ENCODE data around the gene MCMBP. TPM values are rescaled to one million over a fixed set of nuclear protein-coding genes. Genes with fewer than 3 reads are reported as not detected.
"Not testable (repeated sequence)": the region's sequence is repeated elsewhere in the genome, so short reads cannot be mapped to it uniquely, and the experiment has no call there.

Gene MCMBP
- total RNA-seq, 2 experiments from 2014 or later: 14.5 to 14.6 TPM

- CTCF ChIA-PET: interaction anchor here (1.3 to 2.5 kb wide), 4 partner anchors 13 to 185 kb away, joined by 5 to 18 read pairs (median 6); partner anchors contain the start of gene SEC23IP
- H3K4me1 Mint-ChIP-seq (ENCODE audit: low read depth): peaks cover 43% of the 10 kb centered on the region
Measured at GRCh38 chr10:119871881-119872609, 598 bp downstream of the MCMBP start.

GRCh38 chr10:119869398-119869797 is 3.2 kb downstream of the MCMBP start:
- H3K4me1 ChIP-seq (ENCODE audit: insufficient read depth, low read length): peaks cover 46% of the 10 kb centered on the region
- H3K27ac ChIP-seq (ENCODE audit: low read depth in 1 of 2, low read length in 2 of 2); intact Hi-C loops (cut with DNase I, micrococcal nuclease); H3K9me3 Mint-ChIP-seq; H3K27me3 Mint-ChIP-seq; H3K36me3 ChIP-seq (ENCODE audit: insufficient read depth, low read length); H3K9me3 ChIP-seq (ENCODE audit: control insufficient read depth in 1 of 2, insufficient read depth in 1 of 2, low read length in 2 of 2); H3K4me3 ChIP-seq (ENCODE audit: low read length); ATAC-seq (ENCODE audit: poor library complexity); CTCF ChIA-PET; H3K27me3 ChIP-seq (ENCODE audit: control insufficient read depth in 1 of 2, insufficient read depth in 2 of 2, low read length in 2 of 2); DNase-seq; H3K27ac Mint-ChIP-seq: not testable (repeated sequence)
- Mint-ChIP-seq H3K4me3 (peak overlapping the region; percentile 34), H3K36me3 (ENCODE audit: low read depth) (peaks cover 17% of the 10 kb centered on the region), H3K4me1 (ENCODE audit: low read depth) (peaks cover 60% of the 10 kb centered on the region)
- POLR2A ChIA-PET: interaction anchor here (0.8 kb wide), 1 partner anchor 10 kb away, joined by 3 read pairs; no protein-coding TSS in a partner anchor

More at GRCh38 chr10:119871881-119872609, 598 bp downstream of the MCMBP start:
- H3K27ac Mint-ChIP-seq: peak overlapping the region; percentile 90
- H3K9me3 Mint-ChIP-seq: no peaks in the 10 kb centered on the region
- H3K27me3 ChIP-seq (ENCODE audit: control insufficient read depth in 1 of 2, insufficient read depth in 2 of 2, low read length in 2 of 2): no peaks in the 10 kb centered on the region
- ATAC-seq (ENCODE audit: poor library complexity): peak; percentile 43
- POLR2A ChIA-PET: interaction anchor here (0.6 to 3.5 kb wide), 26 partner anchors 8 to 1117 kb away, joined by 3 to 82 read pairs (median 6); partner anchors contain the start of genes BAG3, CACUL1, DENND10 and GRK5
- no peak for TF ChIP-seq CTCF (IDR thresholded peaks at IDR 0.05)
- H3K27me3 Mint-ChIP-seq: no peaks in the 10 kb centered on the region
- H3K4me3 ChIP-seq (ENCODE audit: low read length): peak overlapping the region; percentile 80
- no peaks in the 10 kb centered on the region for H3K36me3 ChIP-seq (ENCODE audit: insufficient read depth, low read length)
- H3K36me3 Mint-ChIP-seq (ENCODE audit: low read depth): peaks cover 5% of the 10 kb centered on the region
- intact Hi-C loops (cut with DNase I, micrococcal nuclease): loop anchor here in 1 of 2 experiments (1.0 to 5.0 kb wide), 6 partner anchors 146 to 1825 kb away; partner anchors contain the start of genes INPP5F, RAB11FIP2, SFXN4 and TIAL1
- H3K4me3 Mint-ChIP-seq: peak overlapping the region; percentile 94
- peaks cover 40% of the 10 kb centered on the region for H3K4me1 ChIP-seq (ENCODE audit: insufficient read depth, low read length)
- H3K9me3 ChIP-seq (ENCODE audit: control insufficient read depth in 1 of 2, insufficient read depth in 1 of 2, low read length in 2 of 2): no peaks in the 10 kb centered on the region
- peak overlapping the region; percentile 52 to 68 for H3K27ac ChIP-seq (ENCODE audit: low read depth in 1 of 2, low read length in 2 of 2)
- DNase-seq: peak; percentile 33 to 75 (median 46)

- CTCF ChIA-PET: interaction anchor here (0.8 to 1.3 kb wide), 2 partner anchors 8 to 132 kb away, joined by 4 read pairs; no protein-coding TSS in a partner anchor
Measured at GRCh38 chr10:119867317-119867716, 5.3 kb downstream of the MCMBP start.

More at GRCh38 chr10:119867317-119867716, 5.3 kb downstream of the MCMBP start:
- Histone ChIP-seq H3K36me3 (ENCODE audit: insufficient read depth, low read length) (peaks cover 3% of the 10 kb centered on the region), H3K4me1 (ENCODE audit: insufficient read depth, low read length) (peaks cover 36% of the 10 kb centered on the region), H3K27me3 (ENCODE audit: control insufficient read depth in 1 of 2, insufficient read depth in 2 of 2, low read length in 2 of 2) (no peaks in the 10 kb centered on the region), H3K4me3 (ENCODE audit: low read length) (no peak overlapping the region), H3K9me3 (ENCODE audit: control insufficient read depth in 1 of 2, insufficient read depth in 1 of 2, low read length in 2 of 2) (no peaks in the 10 kb centered on the region), H3K27ac (ENCODE audit: low read depth in 1 of 2, low read length in 2 of 2) (no peak overlapping the region)
- Mint-ChIP-seq H3K9me3 (no peaks in the 10 kb centered on the region), H3K27ac (no peak overlapping the region), H3K27me3 (no peaks in the 10 kb centered on the region), H3K4me3 (no peak overlapping the region), H3K4me1 (ENCODE audit: low read depth) (peaks cover 74% of the 10 kb centered on the region), H3K36me3 (ENCODE audit: low read depth) (peaks cover 33% of the 10 kb centered on the region)
- no peak for DNase-seq
- TF ChIP-seq CTCF (IDR thresholded peaks at IDR 0.05): no peak
- POLR2A ChIA-PET: no interaction called here
- ATAC-seq (ENCODE audit: poor library complexity): no peak
- intact Hi-C loops (cut with DNase I, micrococcal nuclease): no loop called here

Measured in CD4-positive, alpha-beta T cell (primary cell).